ENCODE results near the gene S100A3. TPM values are rescaled to one million over a fixed set of nuclear protein-coding genes. Genes with fewer than 3 reads are reported as not detected.
A peak's percentile ranks its signal among the peaks of the same experiment; 100 is the strongest.

Gene S100A3
- polyA plus RNA-seq, 5 donors: 0.21 to 0.66 TPM; not detected in 3

- peak; percentile 64 to 71 for DNase-seq
Measured at GRCh38 chr1:153510984-153511410, 38.1 kb downstream of the S100A3 start.

- no peak for DNase-seq
Measured at GRCh38 chr1:153509729-153510354, 39.2 kb downstream of the S100A3 start.

- no peak for DNase-seq
Measured at GRCh38 chr1:153509036-153509435, 40.0 kb downstream of the S100A3 start.

- DNase-seq: no peak
Measured at GRCh38 chr1:153507926-153508583, 41.0 kb downstream of the S100A3 start.

GRCh38 chr1:153506831-153507413 is 42.1 kb downstream of the S100A3 start:
- peak; percentile 88 to 89 for DNase-seq

- DNase-seq: no peak
Measured at GRCh38 chr1:153506386-153506785, 42.7 kb downstream of the S100A3 start.

- no peak for DNase-seq
Measured at GRCh38 chr1:153505576-153505975, 43.5 kb downstream of the S100A3 start.

GRCh38 chr1:153503766-153504165 is 45.3 kb downstream of the S100A3 start:
- no peak for DNase-seq

GRCh38 chr1:153498746-153499145 is 50.3 kb downstream of the S100A3 start:
- DNase-seq: peak in 1 of 2 donors; percentile 57

Other genes with a start within 250 kb of the S100A3 start
- not detected for gene PGLYRP3, start 236.3 kb downstream of the S100A3 start, polyA plus RNA-seq (ENCODE audit: insufficient read depth in 1 of 5, insufficient read length in 5 of 5, low replicate concordance in 1 of 5)
- not detected for gene PGLYRP4, start 200.4 kb downstream of the S100A3 start, polyA plus RNA-seq (ENCODE audit: insufficient read depth in 1 of 5, insufficient read length in 5 of 5, low replicate concordance in 1 of 5)
- gene S100A9, start 191.4 kb downstream of the S100A3 start, polyA plus RNA-seq (ENCODE audit: insufficient read depth in 1 of 5, insufficient read length in 5 of 5, low replicate concordance in 1 of 5): 10 to 100 TPM; 17.9 to 33.5 (median 28.3) TPM
- 1 to 10 TPM; 1.2 to 3.8 (median 3.0) TPM for gene S100A12, start 173.6 kb downstream of the S100A3 start, polyA plus RNA-seq (ENCODE audit: insufficient read depth in 1 of 5, insufficient read length in 5 of 5, low replicate concordance in 1 of 5)
- 10 to 100 TPM; 12.1 to 30.7 (median 22.1) TPM for gene S100A8, start 158.2 kb downstream of the S100A3 start, polyA plus RNA-seq (ENCODE audit: insufficient read depth in 1 of 5, insufficient read length in 5 of 5, low replicate concordance in 1 of 5)
- not detected for gene S100A7A, start 132.7 kb downstream of the S100A3 start, polyA plus RNA-seq (ENCODE audit: insufficient read depth in 1 of 5, insufficient read length in 5 of 5, low replicate concordance in 1 of 5)
- gene S100A7, start 88.6 kb downstream of the S100A3 start, polyA plus RNA-seq (ENCODE audit: insufficient read depth in 1 of 5, insufficient read length in 5 of 5, low replicate concordance in 1 of 5): not detected
- gene S100A6, start 13.3 kb downstream of the S100A3 start, polyA plus RNA-seq (ENCODE audit: insufficient read depth in 1 of 5, insufficient read length in 5 of 5, low replicate concordance in 1 of 5): 100 to 1,000 TPM; 138 to 297 (median 187) TPM
- gene S100A5, start 8.3 kb downstream of the S100A3 start, polyA plus RNA-seq (ENCODE audit: insufficient read depth in 1 of 5, insufficient read length in 5 of 5, low replicate concordance in 1 of 5): under 1 TPM in 1 of 5 donors, not detected in 4; 0.23 TPM
- gene S100A4, start 3.5 kb downstream of the S100A3 start, polyA plus RNA-seq (ENCODE audit: insufficient read depth in 1 of 5, insufficient read length in 5 of 5, low replicate concordance in 1 of 5): 10 to 100 TPM; 15.9 to 32.6 (median 19.9) TPM
- gene S100A2, start 16.6 kb upstream of the S100A3 start, polyA plus RNA-seq (ENCODE audit: insufficient read depth in 1 of 5, insufficient read length in 5 of 5, low replicate concordance in 1 of 5): 1 to 10 TPM in 3 of 5 donors, under 1 TPM in 2; 0.69 to 1.8 (median 1.2) TPM
- gene S100A16, start 63.9 kb upstream of the S100A3 start, polyA plus RNA-seq (ENCODE audit: insufficient read depth in 1 of 5, insufficient read length in 5 of 5, low replicate concordance in 1 of 5): 100 to 1,000 TPM; 119 to 177 (median 147) TPM
- gene S100A14, start 67.1 kb upstream of the S100A3 start, polyA plus RNA-seq (ENCODE audit: insufficient read depth in 1 of 5, insufficient read length in 5 of 5, low replicate concordance in 1 of 5): 100 to 1,000 TPM in 4 of 5 donors, 10 to 100 TPM in 1; 93.5 to 174 (median 144) TPM
- 100 to 1,000 TPM in 1 of 5 donors, 10 to 100 TPM in 4; 76.9 to 120 (median 96.7) TPM for gene S100A13, start 78.2 kb upstream of the S100A3 start, polyA plus RNA-seq (ENCODE audit: insufficient read depth in 1 of 5, insufficient read length in 5 of 5, low replicate concordance in 1 of 5)
- 1 to 10 TPM in 4 of 5 donors, under 1 TPM in 1; 1.00 to 2.0 (median 1.6) TPM for gene S100A1, start 79.2 kb upstream of the S100A3 start, polyA plus RNA-seq (ENCODE audit: insufficient read depth in 1 of 5, insufficient read length in 5 of 5, low replicate concordance in 1 of 5)
- gene CHTOP, start 84.8 kb upstream of the S100A3 start, polyA plus RNA-seq (ENCODE audit: insufficient read depth in 1 of 5, insufficient read length in 5 of 5, low replicate concordance in 1 of 5): 100 to 1,000 TPM; 106 to 125 (median 120) TPM
- gene SNAPIN, start 109.4 kb upstream of the S100A3 start, polyA plus RNA-seq (ENCODE audit: insufficient read depth in 1 of 5, insufficient read length in 5 of 5, low replicate concordance in 1 of 5): 10 to 100 TPM; 38.5 to 48.6 (median 41.6) TPM
- 100 to 1,000 TPM; 245 to 312 (median 264) TPM for gene ILF2, start 121.7 kb upstream of the S100A3 start, polyA plus RNA-seq (ENCODE audit: insufficient read depth in 1 of 5, insufficient read length in 5 of 5, low replicate concordance in 1 of 5)
- 10 to 100 TPM; 14.4 to 20.5 (median 15.0) TPM for gene NPR1, start 129.4 kb upstream of the S100A3 start, polyA plus RNA-seq (ENCODE audit: insufficient read depth in 1 of 5, insufficient read length in 5 of 5, low replicate concordance in 1 of 5)
- 100 to 1,000 TPM in 4 of 5 donors, 10 to 100 TPM in 1; 98.2 to 130 (median 104) TPM for gene INTS3, start 178.8 kb upstream of the S100A3 start, polyA plus RNA-seq (ENCODE audit: insufficient read depth in 1 of 5, insufficient read length in 5 of 5, low replicate concordance in 1 of 5)
- gene SLC27A3, start 226.1 kb upstream of the S100A3 start, polyA plus RNA-seq (ENCODE audit: insufficient read depth in 1 of 5, insufficient read length in 5 of 5, low replicate concordance in 1 of 5): 10 to 100 TPM; 33.3 to 47.9 (median 41.6) TPM